Forelimb muscle (tissue), 1 donor: ENCODE measurements around the gene CLASRP. TPM values are rescaled to one million over a fixed set of nuclear protein-coding genes. Genes with fewer than 3 reads are reported as not detected.
A peak's percentile ranks its signal among the peaks of the same experiment; 100 is the strongest.
"Not testable (repeated sequence)": the region's sequence is repeated elsewhere in the genome, so short reads cannot be mapped to it uniquely, and the experiment has no call there.

ENCODE experiments used
- DNase-seq: peaks from one replicate; pipeline ENCODE4 v3.0.0-alpha.2; 2013; ENCODE audit warnings: low read depth
- polyA plus RNA-seq: library from polyadenylated mRNA; unstranded; fragments of 120-200 nt; gene quantifications from one replicate; pipeline ENCODE4 v1.2.1, GENCODE V29; 2013; ENCODE audit not compliant: insufficient read length

CLASRP gene
- polyA plus RNA-seq, result 48.8 TPM

GRCh38 chr19:45038931-45039893 is at the start of gene CLASRP:
Gene CLASRP (plus strand): TSS chr19:45039045. CDS start chr19:45040213, 1,168 bp downstream.
- DNase-seq, result peak; percentile 74

GRCh38 chr19:44990459-44990858 is 48.4 kb upstream of the CLASRP start:
- no peak for DNase-seq

GRCh38 chr19:44990966-44991365 is 47.9 kb upstream of the CLASRP start:
- no peak for DNase-seq

- DNase-seq, result no peak
Observed at GRCh38 chr19:44992336-44993163, 46.3 kb upstream of the CLASRP start.

- no peak for DNase-seq
Observed at GRCh38 chr19:44993526-44993925, 45.3 kb upstream of the CLASRP start.

GRCh38 chr19:44993926-44994537 is 44.8 kb upstream of the CLASRP start:
- DNase-seq, result no peak

- no peak for DNase-seq
Observed at GRCh38 chr19:44998025-44998424, 40.8 kb upstream of the CLASRP start.

- not testable (repeated sequence) for DNase-seq
Observed at GRCh38 chr19:44999131-44999925, 39.5 kb upstream of the CLASRP start.

- DNase-seq, result not testable (repeated sequence)
Observed at GRCh38 chr19:45000665-45001064, 38.2 kb upstream of the CLASRP start.

- DNase-seq, result peak; percentile 40
Observed at GRCh38 chr19:45001087-45001739, 37.6 kb upstream of the CLASRP start, which contains the start of gene RELB. Gene RELB (plus strand): TSS chr19:45001464. CDS start chr19:45001580, 116 bp downstream.

GRCh38 chr19:45003485-45003884 is 35.4 kb upstream of the CLASRP start:
- DNase-seq, result no peak

GRCh38 chr19:45005787-45006186 is 33.1 kb upstream of the CLASRP start:
- no peak for DNase-seq

GRCh38 chr19:45008552-45008951 is 30.3 kb upstream of the CLASRP start:
- DNase-seq, result no peak

- DNase-seq, result no peak
Observed at GRCh38 chr19:45009625-45010255, 29.1 kb upstream of the CLASRP start.

- DNase-seq, result no peak
Observed at GRCh38 chr19:45010306-45010705, 28.5 kb upstream of the CLASRP start.

- no peak for DNase-seq
Observed at GRCh38 chr19:45011959-45012358, 26.9 kb upstream of the CLASRP start.

- no peak for DNase-seq
Observed at GRCh38 chr19:45016388-45017314, 22.2 kb upstream of the CLASRP start.

- DNase-seq, result no peak
Observed at GRCh38 chr19:45019187-45019586, 19.7 kb upstream of the CLASRP start.

- no peak for DNase-seq
Observed at GRCh38 chr19:45020071-45020470, 18.8 kb upstream of the CLASRP start.
